DOHH2 (cell line): ENCODE data around the gene NCKAP1.

Experiments used
- EZH2phosphoT487 ChIP-seq: fragments of 200-600 bp; sonication (generic); IDR thresholded peaks from 2 replicates; pipeline ENCODE4 v1.6.1; 2017; ENCODE audit warnings: borderline replicate concordance, mild to moderate bottlenecking, antibody characterized with exemption, low read length, moderate library complexity, mixed read lengths
- TF ChIP-seq, protein P1 (sequence below): fragments of 200-600 bp; sonication (generic); IDR thresholded peaks from one replicate; pipeline ENCODE4 v1.5.1; 2014; ENCODE audit warnings: antibody characterized with exemption, mild to moderate bottlenecking, low read depth, low read length; ENCODE audit not compliant: poor library complexity, severe bottlenecking

DNA sequence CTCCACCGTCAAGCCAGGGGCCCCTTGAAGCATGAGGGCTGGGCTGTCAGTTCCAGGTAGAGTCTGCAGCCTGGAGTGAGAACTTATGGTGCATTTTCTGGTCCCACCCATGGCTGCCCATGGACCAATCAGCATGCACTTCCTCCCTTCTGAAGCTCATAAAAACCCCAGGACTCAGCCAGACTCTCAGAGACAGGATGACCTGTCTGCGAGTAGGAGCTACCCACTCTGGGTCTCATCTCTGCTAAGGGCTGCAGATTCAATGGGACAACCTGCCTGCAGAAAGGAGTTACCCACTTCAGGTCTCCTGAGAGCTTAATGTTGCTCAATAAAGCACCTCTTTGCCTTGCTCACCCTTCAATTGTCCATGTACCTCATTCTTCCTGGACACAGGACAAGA is 30.9 kb upstream of the NCKAP1 start:
- TF ChIP-seq, protein P1, sequence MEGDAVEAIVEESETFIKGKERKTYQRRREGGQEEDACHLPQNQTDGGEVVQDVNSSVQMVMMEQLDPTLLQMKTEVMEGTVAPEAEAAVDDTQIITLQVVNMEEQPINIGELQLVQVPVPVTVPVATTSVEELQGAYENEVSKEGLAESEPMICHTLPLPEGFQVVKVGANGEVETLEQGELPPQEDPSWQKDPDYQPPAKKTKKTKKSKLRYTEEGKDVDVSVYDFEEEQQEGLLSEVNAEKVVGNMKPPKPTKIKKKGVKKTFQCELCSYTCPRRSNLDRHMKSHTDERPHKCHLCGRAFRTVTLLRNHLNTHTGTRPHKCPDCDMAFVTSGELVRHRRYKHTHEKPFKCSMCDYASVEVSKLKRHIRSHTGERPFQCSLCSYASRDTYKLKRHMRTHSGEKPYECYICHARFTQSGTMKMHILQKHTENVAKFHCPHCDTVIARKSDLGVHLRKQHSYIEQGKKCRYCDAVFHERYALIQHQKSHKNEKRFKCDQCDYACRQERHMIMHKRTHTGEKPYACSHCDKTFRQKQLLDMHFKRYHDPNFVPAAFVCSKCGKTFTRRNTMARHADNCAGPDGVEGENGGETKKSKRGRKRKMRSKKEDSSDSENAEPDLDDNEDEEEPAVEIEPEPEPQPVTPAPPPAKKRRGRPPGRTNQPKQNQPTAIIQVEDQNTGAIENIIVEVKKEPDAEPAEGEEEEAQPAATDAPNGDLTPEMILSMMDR, result no peak
- TF ChIP-seq EZH2phosphoT487, result no peak
